Large intestine (tissue), 3 donors: ENCODE results near the gene CENPP. TPM values are rescaled to one million over a fixed set of nuclear protein-coding genes. Genes with fewer than 3 reads are reported as not detected.
"Not testable (repeated sequence)": the region's sequence is repeated elsewhere in the genome, so short reads cannot be mapped to it uniquely, and the experiment has no call there.

Experiments
- DNase-seq, 2 donors: peaks; one replicate each; pipeline versions ENCODE4 v3.0.0 to v3.0.0-alpha.2; 2013
- H3K27ac ChIP-seq: one replicate; pipeline ENCODE4 v1.5.1; 2013; ENCODE audit warnings: low read length
- H3K27me3 ChIP-seq: 2 replicates; pipeline ENCODE4 v1.6.1; 2013; ENCODE audit warnings: low read length; ENCODE audit not compliant: control insufficient read depth, insufficient read depth
- H3K36me3 ChIP-seq: 2 replicates; pipeline ENCODE4 v1.6.1; 2013; ENCODE audit warnings: low read length; ENCODE audit not compliant: control insufficient read depth, insufficient read depth
- H3K4me1 ChIP-seq: one replicate; pipeline ENCODE4 v1.6.1; 2013; ENCODE audit warnings: low read length; ENCODE audit not compliant: control insufficient read depth, insufficient read depth
- H3K4me3 ChIP-seq: one replicate; pipeline ENCODE4 v1.5.1; 2013; ENCODE audit warnings: low read length
- H3K9me3 ChIP-seq: one replicate; pipeline ENCODE4 v1.6.1; 2013; ENCODE audit warnings: mild to moderate bottlenecking, low read depth, low read length, moderate library complexity; ENCODE audit not compliant: control insufficient read depth
- WGBS: methylation state at CpG from one replicate; pipeline ENCODE4 v1.1.5; 2013; ENCODE audit warnings: low lambda C conversion rate; ENCODE audit not compliant: insufficient coverage; 5-methylcytosine and 5-hydroxymethylcytosine counted together
- polyA plus RNA-seq: library from polyadenylated mRNA; unstranded; fragments of 120-200 nt; gene quantifications from one replicate; pipeline ENCODE4 v1.2.1, GENCODE V29; 2013

The CENPP gene
- polyA plus RNA-seq, 1 donor: 2.8 TPM

DNA sequence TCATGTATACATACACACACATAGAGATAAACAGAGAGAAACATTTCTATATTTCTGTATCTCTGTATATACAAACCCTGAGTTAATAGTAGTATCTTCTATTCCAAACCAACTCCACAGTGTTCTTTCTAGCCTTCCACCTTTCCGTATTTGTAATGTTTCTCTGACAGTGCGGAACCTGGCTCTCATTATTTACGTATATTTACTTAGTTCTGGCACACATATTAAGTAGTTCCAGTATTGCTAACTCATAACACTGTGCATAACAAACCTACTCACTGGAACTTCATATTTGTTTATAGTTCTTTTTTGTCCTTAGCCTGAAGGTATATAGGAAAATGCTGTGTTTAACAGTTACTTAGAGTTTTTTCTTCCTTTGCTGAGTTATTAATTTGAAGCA is 72.1 kb downstream of the CENPP start:
- H3K4me1 ChIP-seq: no peaks in the 10 kb centered on the region
- DNase-seq: no peak
- no peaks in the 10 kb centered on the region for H3K27me3 ChIP-seq
- WGBS: no CpG with 5 or more reads among the region's 3 CpGs
- no peak overlapping the region for H3K4me3 ChIP-seq
- H3K9me3 ChIP-seq: peaks cover 7% of the 10 kb centered on the region
- no peaks in the 10 kb centered on the region for H3K36me3 ChIP-seq
- no peak overlapping the region for H3K27ac ChIP-seq

- Histone ChIP-seq H3K27me3 (no peaks in the 10 kb centered on the region), H3K4me1 (peaks cover 13% of the 10 kb centered on the region), H3K4me3 (peak overlapping the region; percentile 39), H3K27ac (no peak overlapping the region), H3K9me3 (peaks cover 1% of the 10 kb centered on the region), H3K36me3 (no peaks in the 10 kb centered on the region)
- 100% methylated on average over 1 of the region's 1 CpG for WGBS
- no peak for DNase-seq
These were observed 76.6 kb downstream of the CENPP start for GRCh38 chr9:92402360-92402759.

DNA sequence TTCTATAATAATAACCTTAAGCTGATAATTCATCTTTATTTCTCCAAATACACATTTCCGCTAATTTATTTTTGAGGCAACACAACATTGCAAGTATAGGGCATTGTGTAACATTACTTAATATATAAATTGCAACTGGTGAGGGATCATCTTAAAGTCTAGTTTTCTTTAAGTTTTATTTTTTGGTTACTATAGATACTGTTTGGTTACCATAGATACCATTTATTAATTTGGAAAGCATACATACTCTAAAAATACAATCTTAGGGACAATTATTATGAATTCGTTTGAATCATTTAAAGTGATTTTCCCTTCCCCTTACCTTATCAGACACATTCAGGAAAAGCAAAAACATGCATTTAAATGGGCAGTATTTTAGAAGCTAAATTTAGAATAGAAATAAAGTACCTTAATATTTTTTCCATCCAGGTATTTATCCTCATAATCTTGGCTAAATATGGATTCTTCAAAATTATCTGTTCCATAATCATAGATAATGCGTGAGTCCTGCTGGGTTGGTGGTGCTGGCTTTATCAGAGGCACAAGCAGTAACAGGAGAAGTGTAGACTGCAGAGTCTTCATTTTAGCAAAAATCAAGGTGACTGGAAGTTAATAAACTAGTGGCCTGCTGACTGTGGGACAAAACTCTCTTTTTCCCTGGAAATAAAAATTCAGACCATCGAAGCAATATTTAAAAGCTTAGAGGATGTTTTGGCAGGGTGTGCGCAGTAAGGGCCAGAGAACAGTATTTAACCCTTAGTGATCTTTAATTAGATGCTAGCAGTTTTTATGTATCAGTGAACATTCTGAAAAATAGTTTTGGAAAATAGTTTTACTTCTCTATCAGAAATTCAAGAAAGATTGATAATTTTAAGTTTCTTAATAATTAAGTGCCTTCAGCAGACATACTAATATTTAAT is 77.3 kb downstream of the CENPP start:
- no peak for DNase-seq
- H3K9me3 ChIP-seq: no peaks in the 10 kb centered on the region
- H3K27me3 ChIP-seq: no peaks in the 10 kb centered on the region
- H3K36me3 ChIP-seq: no peaks in the 10 kb centered on the region
- H3K27ac ChIP-seq: no peak overlapping the region
- peak overlapping the region; percentile 39 for H3K4me3 ChIP-seq
- 87% methylated on average over 3 of the region's 5 CpGs for WGBS
- H3K4me1 ChIP-seq: peaks cover 13% of the 10 kb centered on the region

DNA sequence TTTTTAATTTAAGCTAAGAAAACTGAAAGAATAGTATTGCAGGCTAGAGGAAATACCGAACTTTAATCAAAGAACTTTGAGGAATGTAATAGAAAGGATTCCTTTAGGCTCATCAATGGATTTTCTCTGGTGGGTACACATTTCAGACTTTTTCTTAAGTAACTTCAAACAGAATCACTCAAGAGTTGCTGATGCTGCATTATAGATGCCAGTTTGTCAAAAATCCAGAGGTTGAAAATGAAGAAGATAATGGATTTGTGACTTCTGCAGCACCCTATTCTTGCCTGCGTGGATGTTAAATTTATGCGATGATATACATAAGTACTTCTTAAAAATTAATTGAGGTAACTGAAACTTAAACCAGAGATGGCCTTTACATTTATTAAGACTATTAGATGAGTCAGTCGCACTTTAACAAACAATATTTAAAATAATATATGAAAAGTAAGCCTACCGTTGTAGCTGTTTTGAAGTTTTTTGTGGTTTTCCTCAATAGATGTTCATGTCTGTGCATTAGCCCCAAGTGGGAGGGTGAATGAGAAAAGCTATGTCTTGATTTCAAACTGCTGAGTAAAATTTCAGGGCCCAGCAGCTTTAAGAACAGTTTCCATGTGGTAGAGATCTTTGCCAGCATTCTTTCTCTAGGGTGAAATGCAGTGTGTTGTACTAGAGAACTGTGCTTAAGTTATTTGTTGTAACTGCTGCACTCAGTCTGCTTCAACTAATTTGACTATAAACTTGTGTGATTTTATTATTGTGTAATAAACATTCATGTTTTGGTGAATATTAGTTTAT is 78.5 kb downstream of the CENPP start, which contains the start of gene OGN:
OGN (minus strand) TSS at position 537 of the 795 bp plus-strand sequence. CDS start 1,171 bp downstream, outside the sequence.
- Histone ChIP-seq H3K4me1 (peaks cover 13% of the 10 kb centered on the region), H3K4me3 (peak within 1 kb of the TSS; percentile 39), H3K36me3 (no peaks in the 10 kb centered on the region), H3K27ac (peak within 1 kb of the TSS; percentile 60), H3K27me3 (no peaks in the 10 kb centered on the region), H3K9me3 (no peaks in the 10 kb centered on the region)
- WGBS: 93% methylated on average over 2 of the region's 5 CpGs
- peak in 1 of 2 donors; percentile 11 for DNase-seq

GRCh38 chr9:92405818-92406217 is 80.1 kb downstream of the CENPP start:
- Histone ChIP-seq H3K9me3 (no peaks in the 10 kb centered on the region), H3K4me1 (peaks cover 13% of the 10 kb centered on the region), H3K27ac (peak overlapping the region; percentile 60), H3K36me3 (no peaks in the 10 kb centered on the region), H3K27me3 (no peaks in the 10 kb centered on the region), H3K4me3 (no peak overlapping the region)
- DNase-seq: peak; percentile 69 to 84
- whole genome bisulfite sequencing: 20% methylated on average over 1 of the region's 4 CpGs

- DNase-seq: peak; percentile 47 to 62
- no peaks in the 10 kb centered on the region for H3K36me3 ChIP-seq
- WGBS: no CpG with 5 or more reads among the region's 3 CpGs
- H3K4me1 ChIP-seq: peaks cover 13% of the 10 kb centered on the region
- no peaks in the 10 kb centered on the region for H3K27me3 ChIP-seq
- peak overlapping the region; percentile 60 for H3K27ac ChIP-seq
- H3K9me3 ChIP-seq: no peaks in the 10 kb centered on the region
- H3K4me3 ChIP-seq: no peak overlapping the region
These were observed 80.7 kb downstream of the CENPP start for GRCh38 chr9:92406477-92406876.

DNA sequence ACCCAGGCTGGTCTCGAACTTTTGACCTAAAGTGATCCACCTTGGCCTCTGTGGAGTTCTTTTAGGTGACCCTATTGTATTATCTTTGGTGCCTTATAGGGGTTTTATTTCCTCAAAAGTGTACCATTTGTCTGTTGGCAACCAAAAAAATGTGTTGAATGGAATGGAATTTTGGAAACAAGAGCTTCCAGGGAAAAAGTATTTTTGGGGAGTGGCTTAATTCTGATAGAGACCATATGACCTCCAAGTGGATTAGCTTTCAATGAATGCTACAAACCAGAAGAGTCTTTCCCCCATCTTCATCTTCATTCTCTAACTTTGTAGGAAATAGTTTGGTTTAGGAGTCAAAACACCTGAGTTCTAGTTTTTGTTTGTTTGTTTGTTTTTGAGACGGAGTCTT is 82.1 kb downstream of the CENPP start:
- H3K27me3 ChIP-seq: no peaks in the 10 kb centered on the region
- H3K4me1 ChIP-seq: peaks cover 13% of the 10 kb centered on the region
- no peak overlapping the region for H3K4me3 ChIP-seq
- WGBS: no CpG with 5 or more reads among the region's 2 CpGs
- H3K9me3 ChIP-seq: no peaks in the 10 kb centered on the region
- H3K36me3 ChIP-seq: no peaks in the 10 kb centered on the region
- no peak overlapping the region for H3K27ac ChIP-seq
- no peak for DNase-seq

- H3K4me3 ChIP-seq: no peak overlapping the region
- 90% methylated on average over 2 of the region's 2 CpGs for WGBS
- no peak for DNase-seq
- no peaks in the 10 kb centered on the region for H3K27me3 ChIP-seq
- no peaks in the 10 kb centered on the region for H3K9me3 ChIP-seq
- peaks cover 13% of the 10 kb centered on the region for H3K4me1 ChIP-seq
- H3K27ac ChIP-seq: no peak overlapping the region
- H3K36me3 ChIP-seq: no peaks in the 10 kb centered on the region
These were observed 83.2 kb downstream of the CENPP start for GRCh38 chr9:92408747-92409478.

DNA sequence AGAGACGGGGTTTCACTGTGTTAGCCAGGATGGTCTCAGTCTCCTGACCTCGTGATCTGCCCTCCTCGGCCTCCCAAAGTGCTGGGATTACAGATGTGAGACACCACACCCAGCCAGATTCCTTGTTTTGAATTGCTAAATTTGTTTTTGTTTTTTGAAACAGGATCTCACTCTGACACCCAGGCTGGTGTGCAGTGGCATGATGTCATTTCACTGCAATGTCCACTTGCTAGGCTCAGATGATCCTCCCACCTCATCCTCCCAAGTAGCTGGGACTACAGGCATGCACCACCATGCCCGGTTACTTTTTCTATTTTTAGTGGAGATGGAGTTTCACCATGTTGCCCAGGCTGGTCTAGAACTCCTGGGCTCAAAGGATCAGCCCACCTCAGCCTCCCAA is 85.4 kb downstream of the CENPP start:
- H3K27ac ChIP-seq, H3K9me3 ChIP-seq: not testable (repeated sequence)

DNA sequence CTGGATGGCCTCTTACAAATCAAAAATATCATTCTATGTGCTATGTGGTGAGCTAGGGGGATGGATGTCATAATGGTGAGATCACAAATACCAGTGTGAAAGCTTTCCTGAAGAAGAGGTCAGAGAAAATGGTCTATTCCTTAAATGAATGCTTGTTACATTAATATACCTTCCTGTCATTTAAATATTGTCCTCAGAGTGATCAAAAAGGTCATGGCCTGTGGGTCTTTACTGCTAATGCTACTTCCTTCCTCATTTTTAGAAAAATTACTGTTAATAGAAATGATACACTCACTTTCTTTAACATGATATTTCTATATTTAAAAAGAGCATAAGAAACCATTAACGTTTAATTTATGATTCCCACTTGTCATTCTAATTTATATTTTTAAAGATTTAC is 88.8 kb downstream of the CENPP start:
- 78% methylated on average over 1 of the region's 1 CpG for whole genome bisulfite sequencing
- no peak for DNase-seq
- H3K36me3 ChIP-seq: no peaks in the 10 kb centered on the region
- H3K27ac ChIP-seq: no peak overlapping the region
- H3K9me3 ChIP-seq: no peaks in the 10 kb centered on the region
- H3K4me3 ChIP-seq: no peak overlapping the region
- no peaks in the 10 kb centered on the region for H3K27me3 ChIP-seq
- no peaks in the 10 kb centered on the region for H3K4me1 ChIP-seq

More for the DNA sequence above, 85.4 kb downstream of the CENPP start:
- H3K27me3 ChIP-seq, DNase-seq, H3K4me3 ChIP-seq, H3K4me1 ChIP-seq, H3K36me3 ChIP-seq: not testable (repeated sequence)
- WGBS: no CpG with 5 or more reads among the region's 4 CpGs
